GM23338 (cell line): ENCODE data around the gene MADCAM1. TPM values are rescaled to one million over a fixed set of nuclear protein-coding genes. Genes with fewer than 3 reads are reported as not detected.
A peak's percentile ranks its signal among the peaks of the same experiment; 100 is the strongest.

Source experiments
- ATAC-seq: fragments of 200-7000 bp; cut with Tn5 transposase; 3 replicates; pipeline ENCODE4 v1.9.1; 2020
- DNase-seq: peaks from one replicate; pipeline ENCODE4 v3.0.0-alpha.2; 2015; ENCODE audit warnings: low spot score
- H2AFZ ChIP-seq: fragments of 200-600 bp; sonication (generic); 2 replicates; pipeline ENCODE4 v1.8.0; 2016; ENCODE audit warnings: antibody characterized with exemption, mild to moderate bottlenecking, moderate library complexity
- H3F3A ChIP-seq: fragments of 200-600 bp; sonication (generic); replicated peaks from 2 replicates; pipeline ENCODE4 v1.8.0; 2017; ENCODE audit warnings: antibody characterized with exemption, mixed run types, low read depth
- H3K27ac ChIP-seq: fragments of 200-600 bp; sonication (generic); 2 replicates; pipeline ENCODE4 v1.6.1; 2016; ENCODE audit warnings: low read depth
- H3K27me3 ChIP-seq: fragments of 200-600 bp; sonication (generic); 2 replicates; pipeline ENCODE4 v1.8.0; 2016; ENCODE audit warnings: mild to moderate bottlenecking, mixed run types, moderate library complexity; ENCODE audit not compliant: insufficient read depth
- H3K36me3 ChIP-seq: fragments of 200-600 bp; sonication (generic); 2 replicates; pipeline ENCODE4 v1.8.0; 2016; ENCODE audit warnings: mild to moderate bottlenecking; ENCODE audit not compliant: insufficient read depth
- H3K4me1 ChIP-seq: fragments of 200-600 bp; sonication (generic); 2 replicates; pipeline ENCODE4 v1.8.0; 2016; ENCODE audit warnings: mild to moderate bottlenecking, moderate library complexity; ENCODE audit not compliant: insufficient read depth
- H3K4me2 ChIP-seq: fragments of 200-600 bp; sonication (generic); 2 replicates; pipeline ENCODE4 v1.7.1; 2017; ENCODE audit warnings: mixed run types
- H3K4me3 ChIP-seq: fragments of 200-600 bp; sonication (generic); 2 replicates; pipeline ENCODE4 v1.6.1; 2016; ENCODE audit warnings: mixed run types
- H3K79me2 ChIP-seq: fragments of 200-600 bp; sonication (generic); replicated peaks from 2 replicates; pipeline ENCODE4 v1.8.0; 2017; ENCODE audit warnings: mild to moderate bottlenecking; ENCODE audit not compliant: insufficient read depth
- H3K9me2 ChIP-seq: fragments of 200-600 bp; sonication (generic); 2 replicates; pipeline ENCODE4 v1.8.0; 2017; ENCODE audit not compliant: insufficient read depth
- H4K20me1 ChIP-seq: fragments of 200-600 bp; sonication (generic); replicated peaks from 2 replicates; pipeline ENCODE4 v1.8.0; 2017; ENCODE audit warnings: mild to moderate bottlenecking; ENCODE audit not compliant: insufficient read depth
- H3K27ac Mint-ChIP-seq: 2 replicates; pipeline ENCODE4 v1.8.0; 2020; ENCODE audit warnings: inconsistent platforms, mild to moderate bottlenecking, moderate library complexity, mixed read lengths
- H3K27me3 Mint-ChIP-seq: 3 replicates; pipeline ENCODE4 v1.8.0; 2022; ENCODE audit warnings: low read depth, mild to moderate bottlenecking, moderate library complexity, mixed read lengths, inconsistent platforms; ENCODE audit not compliant: insufficient read depth, poor library complexity
- H3K36me3 Mint-ChIP-seq: 3 replicates; pipeline ENCODE4 v1.8.0; 2021; ENCODE audit warnings: low read depth, mild to moderate bottlenecking, inconsistent platforms, moderate library complexity, mixed read lengths
- H3K4me1 Mint-ChIP-seq: 3 replicates; pipeline ENCODE4 v1.8.0; 2020; ENCODE audit warnings: mild to moderate bottlenecking, inconsistent platforms, mixed read lengths
- H3K4me3 Mint-ChIP-seq: 3 replicates; pipeline ENCODE4 v1.8.0; 2021; ENCODE audit warnings: moderate library complexity, mild to moderate bottlenecking, inconsistent platforms, mixed read lengths
- H3K9me3 Mint-ChIP-seq: 3 replicates; pipeline ENCODE4 v1.8.0; 2020; ENCODE audit warnings: moderate library complexity, mild to moderate bottlenecking, inconsistent platforms, mixed read lengths
- ETS1 ChIP-seq: IDR thresholded peaks from 2 replicates; pipeline ENCODE4 v1.6.1; 2016; ENCODE audit warnings: antibody characterized with exemption
- EZH2 ChIP-seq: fragments of 200-600 bp; sonication (generic); IDR thresholded peaks from one replicate; pipeline ENCODE4 v1.8.0; 2017; ENCODE audit warnings: antibody characterized with exemption, mild to moderate bottlenecking, low read depth; ENCODE audit not compliant: unreplicated experiment
- JUNB ChIP-seq: IDR thresholded peaks from one replicate; pipeline ENCODE4 v1.6.1; 2016; ENCODE audit warnings: antibody characterized with exemption; ENCODE audit not compliant: unreplicated experiment
- NANOG ChIP-seq: IDR thresholded peaks from 2 replicates; pipeline ENCODE4 v1.6.1; 2016; ENCODE audit warnings: antibody characterized with exemption, borderline replicate concordance
- ZNF331 ChIP-seq: fragments of 250-450 bp; sonication (Bioruptor Pico); IDR thresholded peaks from 2 replicates; pipeline ENCODE4 v1.5.0; 2020; ENCODE audit warnings: low read depth, mild to moderate bottlenecking, moderate library complexity
- ZNF462 ChIP-seq: fragments of 250-450 bp; sonication (Bioruptor Pico); IDR thresholded peaks from 2 replicates; pipeline ENCODE4 v1.5.0; 2020; ENCODE audit warnings: mild to moderate bottlenecking, moderate library complexity
- polyA plus RNA-seq: library from polyadenylated mRNA; unstranded; fragments of >200 nt; fragmentation: Nextera tagmentation; extraction: Ambion mirVana; gene quantifications from 2 replicates; pipeline ENCODE4 v1.2.1, GENCODE V29; 2016
- total RNA-seq: library from RNA; depleted of rRNA; stranded (reverse); fragments of >200 nt; shearing (Covaris generic); gene quantifications from 2 replicates; pipeline ENCODE4 v1.2.3, GENCODE V29; 2014

MADCAM1 gene
- total and polyA plus RNA-seq, 2 experiments from 2014 or later: 2.1 to 2.5 TPM

- Histone ChIP-seq H3F3A (peaks cover 10% of the 10 kb centered on the region), H4K20me1 (no peaks in the 10 kb centered on the region), H3K36me3 (no peaks in the 10 kb centered on the region), H3K9me2 (no peaks in the 10 kb centered on the region), H3K4me2 (peak overlapping the region; percentile 32; the same call in 1 of the 2 replicates), H3K4me3 (no peak overlapping the region), H3K27me3 (peaks cover 25% of the 10 kb centered on the region), H3K79me2 (no peaks in the 10 kb centered on the region), H3K4me1 (0 out of 2 replicates have a peak, but pooled peaks cover 3% of the 10 kb centered on the region), H3K27ac (no peak overlapping the region), H2AFZ (no peak overlapping the region)
- Mint-ChIP-seq H3K9me3 (peaks cover 9% of the 10 kb centered on the region), H3K4me3 (no peak overlapping the region; the same call in 2 of the 3 replicates), H3K27me3 (peaks cover 29% of the 10 kb centered on the region), H3K4me1 (peaks cover 10% of the 10 kb centered on the region; the same call in 2 of the 3 replicates), H3K27ac (no peak overlapping the region), H3K36me3 (no peaks in the 10 kb centered on the region)
- ATAC-seq (no peak), DNase-seq (no peak)
- TF ChIP-seq NANOG (no peak), JUNB (no peak), ETS1 (no peak), ZNF331 (CRISPR knock-in tag) (no peak), EZH2 (no peak), ZNF462 (CRISPR knock-in tag) (no peak)
Observed at GRCh38 chr19:493391-494170, 2.7 kb upstream of the MADCAM1 start.
